D721Med (cell line): Measurements from ENCODE around the gene ST3GAL3.

Experiments
- DNase-seq: peaks from one replicate; pipeline ENCODE4 v3.0.0; 2011; ENCODE audit warnings: low spot score; ENCODE audit not compliant: insufficient read length
- FAIRE-seq: peaks from 2 replicates; lab custom pipeline; 2011; peaks lifted over from hg19 to GRCh38; lab: Jason Lieb, UNC
- TF ChIP-seq, protein P1 (sequence below): IDR thresholded peaks from 2 replicates; pipeline ENCODE4 v1.5.1; 2012; ENCODE audit warnings: mild to moderate bottlenecking, control low read depth; ENCODE audit not compliant: insufficient read depth; ENCODE audit errors: missing control alignments

Gene ST3GAL3

DNA sequence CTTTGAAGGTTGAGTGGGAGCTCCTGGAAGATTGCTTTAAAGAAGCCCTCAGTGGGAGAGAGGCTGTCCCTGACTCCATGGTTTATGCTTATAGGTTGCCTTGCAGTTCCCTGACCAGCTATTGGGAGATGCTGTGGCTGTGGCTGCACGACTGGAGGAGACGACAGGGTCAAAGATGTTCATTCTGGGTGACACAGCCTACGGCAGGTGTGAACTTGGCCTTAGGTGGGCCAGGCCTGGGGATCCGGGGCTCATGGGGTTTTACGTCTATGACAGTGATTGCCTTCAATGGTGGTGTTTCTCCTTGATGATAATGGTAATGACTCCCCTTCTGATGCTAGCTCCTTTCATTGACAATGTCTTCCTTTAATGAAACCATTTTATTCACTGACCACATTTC, 263.2 kb downstream of the ST3GAL3 start:
- no peak for FAIRE-seq
- TF ChIP-seq, protein P1, sequence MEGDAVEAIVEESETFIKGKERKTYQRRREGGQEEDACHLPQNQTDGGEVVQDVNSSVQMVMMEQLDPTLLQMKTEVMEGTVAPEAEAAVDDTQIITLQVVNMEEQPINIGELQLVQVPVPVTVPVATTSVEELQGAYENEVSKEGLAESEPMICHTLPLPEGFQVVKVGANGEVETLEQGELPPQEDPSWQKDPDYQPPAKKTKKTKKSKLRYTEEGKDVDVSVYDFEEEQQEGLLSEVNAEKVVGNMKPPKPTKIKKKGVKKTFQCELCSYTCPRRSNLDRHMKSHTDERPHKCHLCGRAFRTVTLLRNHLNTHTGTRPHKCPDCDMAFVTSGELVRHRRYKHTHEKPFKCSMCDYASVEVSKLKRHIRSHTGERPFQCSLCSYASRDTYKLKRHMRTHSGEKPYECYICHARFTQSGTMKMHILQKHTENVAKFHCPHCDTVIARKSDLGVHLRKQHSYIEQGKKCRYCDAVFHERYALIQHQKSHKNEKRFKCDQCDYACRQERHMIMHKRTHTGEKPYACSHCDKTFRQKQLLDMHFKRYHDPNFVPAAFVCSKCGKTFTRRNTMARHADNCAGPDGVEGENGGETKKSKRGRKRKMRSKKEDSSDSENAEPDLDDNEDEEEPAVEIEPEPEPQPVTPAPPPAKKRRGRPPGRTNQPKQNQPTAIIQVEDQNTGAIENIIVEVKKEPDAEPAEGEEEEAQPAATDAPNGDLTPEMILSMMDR = no peak
- DNase-seq = no peak

DNA sequence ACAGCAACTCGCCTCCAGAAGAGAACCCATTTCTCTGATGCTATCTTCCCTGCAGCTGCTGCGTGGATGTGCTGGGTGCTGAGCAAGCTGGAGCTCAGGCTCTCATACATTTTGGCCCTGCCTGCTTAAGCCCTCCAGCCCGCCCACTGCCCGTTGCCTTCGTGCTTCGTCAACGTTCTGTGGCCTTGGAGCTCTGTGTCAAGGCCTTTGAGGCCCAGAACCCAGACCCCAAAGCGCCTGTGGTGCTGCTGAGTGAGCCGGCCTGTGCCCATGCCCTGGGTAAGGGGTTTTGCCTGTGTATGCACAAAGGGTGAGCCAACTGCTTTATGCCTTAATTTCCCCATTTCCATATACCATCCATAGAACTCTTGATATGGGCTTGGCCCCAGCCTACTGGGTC, 263.6 kb downstream of the ST3GAL3 start:
- TF ChIP-seq, protein P1 = no peak
- FAIRE-seq (no peak), DNase-seq (no peak)

DNA sequence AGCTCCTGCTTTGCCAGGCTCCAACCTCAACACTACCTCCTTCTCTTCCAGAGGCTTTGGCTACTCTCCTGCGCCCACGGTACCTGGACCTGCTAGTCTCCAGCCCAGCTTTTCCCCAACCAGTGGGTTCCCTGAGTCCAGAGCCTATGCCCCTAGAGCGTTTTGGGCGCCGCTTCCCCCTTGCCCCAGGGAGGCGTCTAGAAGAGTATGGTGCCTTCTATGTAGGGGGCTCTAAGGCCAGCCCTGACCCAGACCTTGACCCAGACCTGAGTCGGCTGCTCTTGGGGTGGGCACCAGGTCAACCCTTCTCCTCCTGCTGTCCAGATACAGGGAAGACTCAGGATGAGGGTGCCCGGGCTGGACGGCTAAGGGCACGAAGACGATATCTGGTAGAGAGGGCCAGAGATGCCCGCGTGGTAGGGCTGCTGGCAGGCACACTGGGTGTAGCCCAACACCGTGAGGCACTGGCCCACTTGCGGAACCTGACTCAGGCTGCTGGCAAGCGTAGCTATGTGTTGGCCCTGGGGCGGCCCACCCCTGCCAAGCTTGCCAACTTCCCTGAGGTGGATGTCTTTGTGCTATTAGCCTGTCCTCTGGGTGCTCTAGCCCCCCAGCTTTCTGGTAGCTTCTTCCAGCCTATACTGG, 264.1 kb downstream of the ST3GAL3 start:
- FAIRE-seq = no peak
- TF ChIP-seq, protein P1 = no peak
- DNase-seq = no peak

DNA sequence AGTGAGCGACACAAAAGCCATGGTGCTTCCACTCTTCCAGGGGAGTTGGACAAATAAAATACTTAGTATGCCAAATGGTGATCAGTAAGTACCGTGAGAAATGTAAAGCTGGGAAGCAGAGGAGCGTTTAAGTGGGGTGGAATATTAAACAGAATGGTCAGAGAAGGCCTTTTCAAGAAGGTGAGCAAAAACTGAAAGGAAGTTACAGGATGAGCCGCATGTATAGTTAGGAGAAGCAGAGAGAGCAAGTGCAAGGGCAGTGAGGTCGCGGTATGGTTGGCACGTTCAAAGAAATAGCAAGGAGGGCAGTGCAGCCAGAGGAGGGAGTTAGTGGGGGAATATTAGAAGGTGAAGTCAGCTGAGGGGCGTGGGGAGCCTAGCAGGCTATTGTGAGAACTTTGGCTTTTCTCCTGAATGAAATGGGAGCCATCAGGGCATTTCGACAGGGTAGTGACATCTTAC, 266.7 kb downstream of the ST3GAL3 start:
- no peak for FAIRE-seq

DNA sequence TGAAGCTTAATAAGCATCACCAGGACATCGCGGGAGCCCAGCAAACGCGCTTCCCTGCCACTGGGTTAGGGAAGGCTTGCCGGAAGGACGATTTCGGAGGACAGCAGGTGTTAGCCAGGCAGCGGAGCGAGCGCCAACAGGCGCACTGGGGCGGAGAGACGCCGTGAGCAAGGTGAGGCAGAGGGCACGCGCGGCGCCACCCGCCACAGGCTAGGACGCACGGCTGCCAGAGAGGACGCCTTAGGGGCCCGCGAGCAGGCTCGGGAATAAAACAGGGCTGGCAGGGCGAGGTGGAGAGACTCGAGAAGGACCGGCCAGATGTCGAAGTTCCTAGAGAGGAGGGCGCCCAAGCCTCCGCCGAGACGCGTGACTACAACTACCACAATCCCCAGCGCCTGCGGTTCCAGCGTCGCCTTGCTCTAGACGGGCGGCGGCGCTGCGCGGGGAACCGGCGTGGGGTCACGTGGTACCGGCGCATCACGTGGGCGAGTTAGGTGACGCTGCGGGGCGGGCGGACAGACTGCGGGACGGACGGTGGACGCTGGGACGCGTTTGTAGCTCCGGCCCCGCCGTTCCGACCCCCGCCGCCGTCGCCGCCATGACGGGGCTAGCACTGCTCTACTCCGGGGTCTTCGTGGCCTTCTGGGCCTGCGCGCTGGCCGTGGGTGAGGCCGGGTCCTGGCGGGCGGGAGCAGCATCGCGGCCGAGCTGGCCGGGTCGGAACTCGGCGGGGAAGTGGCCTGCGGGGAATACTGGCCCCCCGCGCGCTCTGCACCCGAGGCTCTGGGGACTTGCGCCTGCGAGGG, 267.3 kb downstream of the ST3GAL3 start, which contains the start of gene ATP6V0B:
Gene ATP6V0B, plus strand, starts transcription at position 518 of the 806 bp plus-strand sequence. Its CDS starts 81 bp downstream, at position 599.
- DNase-seq (peak; percentile 99), FAIRE-seq (no peak)
- TF ChIP-seq, protein P1 = peak; percentile 1

More for the DNA sequence above, 266.7 kb downstream of the ST3GAL3 start:
- TF ChIP-seq, protein P1 = no peak
- no peak for DNase-seq

DNA sequence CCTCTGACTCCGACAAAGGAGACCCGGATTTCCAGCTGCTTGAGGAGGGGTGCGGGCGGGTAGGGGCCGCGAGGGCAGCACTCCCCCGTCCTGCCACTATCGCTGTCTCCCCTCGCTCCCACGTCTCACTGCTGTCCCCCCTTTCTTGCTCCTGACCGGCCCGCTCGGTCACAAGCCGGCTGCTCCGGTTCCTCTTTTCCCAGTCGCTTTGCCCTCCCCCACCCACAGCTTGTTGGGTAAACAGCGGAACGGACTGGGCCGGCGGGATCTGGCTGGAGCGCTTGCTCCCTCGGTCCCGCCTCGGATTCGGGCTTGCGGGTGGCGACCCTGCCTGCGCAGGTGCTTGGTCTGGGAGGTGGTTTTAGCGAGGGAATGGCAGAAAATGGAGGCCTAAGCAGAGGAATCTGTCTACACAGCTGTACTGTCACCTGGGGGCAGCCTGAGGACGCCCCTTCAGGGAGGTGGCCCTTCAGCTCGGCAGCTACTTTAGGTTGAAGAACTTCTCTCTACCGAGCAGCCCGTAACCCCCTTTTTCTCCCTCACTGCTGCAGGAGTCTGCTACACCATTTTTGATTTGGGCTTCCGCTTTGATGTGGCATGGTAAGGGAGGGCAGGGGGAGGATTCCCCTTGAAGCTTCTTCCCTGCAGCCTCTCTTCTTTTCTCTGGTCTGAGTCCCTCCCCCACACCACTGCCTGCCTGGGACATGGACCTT, 268.1 kb downstream of the ST3GAL3 start:
- TF ChIP-seq, protein P1 = no peak
- no peak for DNase-seq
- no peak for FAIRE-seq
